Suppressor macrophage treated with lipopolysaccharide for 4 hours (primary cell): ENCODE measurements around the gene GFER.
"Not testable (repeated sequence)": the region's sequence is repeated elsewhere in the genome, so short reads cannot be mapped to it uniquely, and the experiment has no call there.

Experiments used
- DNase-seq: peaks from one replicate; pipeline ENCODE4 v3.0.0-alpha.2; 2020

Gene GFER

GRCh38 chr16:2008631-2009163, 24.7 kb downstream of the GFER start:
- DNase-seq, result peak; percentile 44

GRCh38 chr16:2009164-2009711, 25.2 kb downstream of the GFER start:
- peak; percentile 28 for DNase-seq

- DNase-seq, result peak; percentile 95
These were observed 26.0 kb downstream of the GFER start, which contains the start of gene ZNF598 for GRCh38 chr16:2009791-2010510. Gene ZNF598 (minus strand): TSS chr16:2009821.

GRCh38 chr16:2011726-2012125, 27.7 kb downstream of the GFER start:
- DNase-seq, result not testable (repeated sequence)

- no peak for DNase-seq
These were observed 29.5 kb downstream of the GFER start for GRCh38 chr16:2013527-2013926.

GRCh38 chr16:2015117-2015946, 31.3 kb downstream of the GFER start:
- DNase-seq, result peak; percentile 61

GRCh38 chr16:2015947-2016208, 31.9 kb downstream of the GFER start:
- DNase-seq, result no peak

- no peak for DNase-seq
These were observed 32.5 kb downstream of the GFER start for GRCh38 chr16:2016407-2016922.

GRCh38 chr16:2019518-2019920, 35.5 kb downstream of the GFER start, which contains the start of gene NPW:
Gene NPW (plus strand): TSS chr16:2019785.
- no peak for DNase-seq

GRCh38 chr16:2019921-2020831, 36.2 kb downstream of the GFER start:
- no peak for DNase-seq

- no peak for DNase-seq
These were observed 38.7 kb downstream of the GFER start for GRCh38 chr16:2022723-2023091.

- peak; percentile 96 for DNase-seq
These were observed 39.4 kb downstream of the GFER start for GRCh38 chr16:2023092-2024031.

GRCh38 chr16:2024032-2024420, 40.0 kb downstream of the GFER start:
- DNase-seq, result no peak

- DNase-seq, result no peak
These were observed 41.3 kb downstream of the GFER start for GRCh38 chr16:2025251-2025650.

- no peak for DNase-seq
These were observed 42.0 kb downstream of the GFER start for GRCh38 chr16:2025878-2026460.

- peak; percentile 39 for DNase-seq
These were observed 42.5 kb downstream of the GFER start, which contains the start of gene NHERF2 for GRCh38 chr16:2026461-2027023. Gene NHERF2 (plus strand): TSS chr16:2026902. CDS start chr16:2027006, 104 bp downstream.

- DNase-seq, result no peak
These were observed 43.3 kb downstream of the GFER start for GRCh38 chr16:2027024-2028010.

- DNase-seq, result no peak
These were observed 44.2 kb downstream of the GFER start for GRCh38 chr16:2028146-2028545.

- no peak for DNase-seq
These were observed 44.7 kb downstream of the GFER start for GRCh38 chr16:2028620-2029220.
